GM19397 (cell line): ENCODE measurements around the gene AGO3.
"Not testable (repeated sequence)": the region's sequence is repeated elsewhere in the genome, so short reads cannot be mapped to it uniquely, and the experiment has no call there.

Source experiments
- ATAC-seq: cut with Tn5 transposase; IDR thresholded peaks from one replicate; pipeline ENCODE4 v1.9.1; 2021; ENCODE audit warnings: mild to moderate bottlenecking, moderate library complexity; ENCODE audit not compliant: unreplicated experiment

AGO3 gene

GRCh38 chr1:35924838-35925237, 6.1 kb upstream of the AGO3 start:
- no peak for ATAC-seq

GRCh38 chr1:35925741-35926140, 5.2 kb upstream of the AGO3 start:
- no peak for ATAC-seq

- ATAC-seq: no peak
Measured at GRCh38 chr1:35927472-35927871, 3.4 kb upstream of the AGO3 start.

GRCh38 chr1:35929730-35930592, 944 bp upstream of the AGO3 start:
- no peak for ATAC-seq

GRCh38 chr1:35931446-35932157, 697 bp downstream of the AGO3 start:
- peak; percentile 21 for ATAC-seq

GRCh38 chr1:35932158-35932636, 1.3 kb downstream of the AGO3 start:
- ATAC-seq: no peak

- no peak for ATAC-seq
Measured at GRCh38 chr1:35932941-35933340, 2.0 kb downstream of the AGO3 start.

GRCh38 chr1:35935442-35936388, 4.8 kb downstream of the AGO3 start:
- ATAC-seq: no peak

- no peak for ATAC-seq
Measured at GRCh38 chr1:35936838-35937237, 5.9 kb downstream of the AGO3 start.

- no peak for ATAC-seq
Measured at GRCh38 chr1:35939484-35939883, 8.6 kb downstream of the AGO3 start.

GRCh38 chr1:35945327-35945726, 14.4 kb downstream of the AGO3 start:
- ATAC-seq: no peak

GRCh38 chr1:35947547-35947946, 16.6 kb downstream of the AGO3 start:
- no peak for ATAC-seq

GRCh38 chr1:35958558-35958957, 27.7 kb downstream of the AGO3 start:
- ATAC-seq: no peak

GRCh38 chr1:35959304-35959703, 28.4 kb downstream of the AGO3 start:
- no peak for ATAC-seq

GRCh38 chr1:35962952-35963351, 32.0 kb downstream of the AGO3 start:
- no peak for ATAC-seq

- ATAC-seq: not testable (repeated sequence)
Measured at GRCh38 chr1:35964277-35964676, 33.4 kb downstream of the AGO3 start.

GRCh38 chr1:35968396-35968795, 37.5 kb downstream of the AGO3 start:
- no peak for ATAC-seq

GRCh38 chr1:35971601-35972000, 40.7 kb downstream of the AGO3 start:
- no peak for ATAC-seq

GRCh38 chr1:35972631-35973030, 41.7 kb downstream of the AGO3 start:
- ATAC-seq: not testable (repeated sequence)

GRCh38 chr1:35980090-35980489, 49.2 kb downstream of the AGO3 start:
- ATAC-seq: no peak

- no peak for ATAC-seq
Measured at GRCh38 chr1:35988237-35988636, 57.3 kb downstream of the AGO3 start.
